ENCODE data around the gene STIP1.

Gene STIP1

DNA sequence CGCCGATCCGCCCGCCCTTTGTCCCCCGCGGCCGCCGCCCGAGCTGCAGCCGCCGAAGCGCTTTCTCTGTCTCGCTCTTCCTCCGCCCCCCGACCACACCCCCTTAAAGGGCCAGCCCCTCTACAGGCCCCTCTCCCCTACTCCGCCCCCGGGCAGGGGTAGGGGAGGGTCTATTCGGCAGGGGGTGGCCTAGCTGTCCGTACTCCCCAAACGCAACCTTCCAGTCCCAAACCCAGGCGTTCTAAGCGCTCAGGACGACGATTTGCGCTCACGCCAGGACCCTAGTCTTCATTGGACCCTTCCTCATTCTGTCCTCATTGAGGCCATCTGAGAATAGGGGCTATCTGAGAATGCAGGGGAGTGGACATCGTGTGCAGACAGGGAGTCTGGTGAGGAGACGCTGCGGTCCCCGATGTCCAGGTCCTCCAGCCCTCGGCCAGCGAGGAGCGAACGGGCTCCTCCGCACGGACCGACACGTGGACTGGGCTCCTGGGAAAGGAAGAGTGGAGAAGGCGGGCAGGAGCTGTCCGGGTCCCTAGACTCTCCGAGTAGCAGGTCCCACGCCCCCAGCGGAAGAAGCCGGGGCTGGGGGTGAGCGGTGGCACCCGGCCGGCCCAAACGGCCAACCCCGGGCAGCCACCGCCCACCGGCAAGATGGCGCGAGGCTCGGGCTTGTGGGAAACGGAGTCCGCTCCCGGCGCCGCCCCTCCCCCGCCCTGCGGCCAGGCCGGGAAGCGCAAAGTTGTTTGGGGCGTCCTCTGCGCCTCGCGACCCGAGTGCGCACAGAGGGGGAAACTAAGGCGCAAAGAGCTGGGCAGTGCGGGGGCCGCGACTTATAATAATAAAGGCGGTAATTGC is 61.1 kb downstream of the STIP1 start, which contains the start of gene PPP1R14B:
Gene PPP1R14B, minus strand, starts transcription at position 73 of the 858 bp plus-strand sequence. CDS start 270 bp downstream, outside the sequence.
- H3K36me3 ChIP-seq (ENCODE audit: control insufficient read depth, insufficient read depth, low read length): peaks cover 11% of the 10 kb centered on the region; the same call in 1 of the 2 replicates
- no peak for DNase-seq (ENCODE audit: low read depth, low spot score)
- no peak within 1 kb of the TSS for H3K27ac ChIP-seq (ENCODE audit: low read length)
- no CpG with 5 or more reads among the region's 74 CpGs for WGBS (ENCODE audit: insufficient coverage, insufficient read length)
- H3K9me3 ChIP-seq (ENCODE audit: control insufficient read depth, insufficient read depth, low read length): no peaks in the 10 kb centered on the region
- peaks cover 16% of the 10 kb centered on the region for H3K4me1 ChIP-seq (ENCODE audit: control insufficient read depth, insufficient read depth, low read length)
- peak within 1 kb of the TSS; percentile 87 for H3K4me3 ChIP-seq (ENCODE audit: low read length)
- H3K27me3 ChIP-seq (ENCODE audit: control insufficient read depth, insufficient read depth, low read length): no peaks in the 10 kb centered on the region

DNA sequence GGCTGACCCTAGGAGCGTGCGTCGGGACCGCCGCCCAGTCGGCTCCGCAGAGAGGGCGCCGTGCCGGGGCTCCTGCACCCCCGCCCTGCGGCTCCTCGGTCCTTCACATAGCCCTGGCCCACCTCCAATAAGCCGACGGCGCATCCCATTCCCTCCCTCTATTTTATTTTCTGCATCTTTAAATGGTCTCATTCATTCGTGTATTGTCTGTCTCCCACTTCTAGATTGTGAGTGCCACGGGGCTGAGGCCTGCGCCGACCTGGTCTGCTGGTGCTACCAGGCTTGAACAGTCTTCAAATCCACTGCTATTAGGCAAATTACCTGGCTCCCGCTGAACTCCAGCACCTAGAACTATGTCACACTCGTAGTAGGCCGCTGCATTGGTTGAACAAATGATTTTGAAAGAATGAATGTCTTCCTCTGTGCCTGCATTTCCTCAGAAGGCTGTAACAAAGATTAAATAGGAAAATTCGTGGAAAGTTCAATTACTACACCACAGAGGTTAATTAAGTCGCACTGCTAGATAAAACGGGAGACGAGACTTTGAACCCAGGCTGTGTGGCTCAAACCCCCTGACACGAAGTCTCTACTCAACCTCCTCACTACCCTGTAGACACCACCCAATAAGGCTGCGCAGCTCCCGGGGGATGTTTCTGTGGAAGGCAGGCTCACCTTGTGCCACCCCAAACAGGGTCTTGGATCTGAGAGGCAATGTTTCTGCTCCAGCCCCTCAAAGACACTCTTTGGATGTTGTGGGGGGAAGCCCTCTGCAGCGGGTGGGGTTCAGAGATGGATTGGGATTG is 62.0 kb downstream of the STIP1 start:
- H3K27ac ChIP-seq (ENCODE audit: low read length): no peak overlapping the region
- no CpG with 5 or more reads among the region's 31 CpGs for WGBS (ENCODE audit: insufficient coverage, insufficient read length)
- H3K27me3 ChIP-seq (ENCODE audit: control insufficient read depth, insufficient read depth, low read length): no peaks in the 10 kb centered on the region
- peaks cover 20% of the 10 kb centered on the region for H3K4me1 ChIP-seq (ENCODE audit: control insufficient read depth, insufficient read depth, low read length)
- peak overlapping the region; percentile 87; the same call in 1 of the 2 replicates for H3K4me3 ChIP-seq (ENCODE audit: low read length)
- no peaks in the 10 kb centered on the region for H3K9me3 ChIP-seq (ENCODE audit: control insufficient read depth, insufficient read depth, low read length)
- no peak for DNase-seq (ENCODE audit: low read depth, low spot score)
- H3K36me3 ChIP-seq (ENCODE audit: control insufficient read depth, insufficient read depth, low read length): peaks cover 11% of the 10 kb centered on the region; the same call in 1 of the 2 replicates

DNA sequence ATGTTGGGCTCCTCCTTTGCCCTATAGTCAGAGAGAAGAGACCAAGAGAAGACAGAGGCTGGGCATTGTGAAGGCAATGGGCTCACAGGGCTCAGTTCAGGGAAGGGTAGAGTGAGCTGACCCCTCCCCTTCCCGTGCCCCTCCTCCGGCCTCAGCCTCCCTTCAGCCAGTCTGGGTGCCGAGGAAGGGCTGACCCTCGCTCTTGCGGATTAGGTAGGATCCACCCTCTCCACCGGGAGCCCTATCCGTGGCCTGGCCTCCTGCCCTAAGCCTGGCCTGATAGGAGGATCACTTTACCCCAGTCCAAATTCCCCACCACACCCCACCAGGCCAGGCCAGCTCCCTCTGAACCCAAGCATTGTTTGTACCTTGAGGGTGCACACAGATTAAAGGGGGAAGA is 62.6 kb downstream of the STIP1 start:
- Histone ChIP-seq H3K9me3 (ENCODE audit: control insufficient read depth, insufficient read depth, low read length) (no peaks in the 10 kb centered on the region), H3K4me3 (ENCODE audit: low read length) (no peak overlapping the region), H3K27ac (ENCODE audit: low read length) (no peak overlapping the region), H3K36me3 (ENCODE audit: control insufficient read depth, insufficient read depth, low read length) (peaks cover 7% of the 10 kb centered on the region; the same call in 1 of the 2 replicates), H3K27me3 (ENCODE audit: control insufficient read depth, insufficient read depth, low read length) (no peaks in the 10 kb centered on the region), H3K4me1 (ENCODE audit: control insufficient read depth, insufficient read depth, low read length) (peaks cover 20% of the 10 kb centered on the region)
- no CpG with 5 or more reads among the region's 7 CpGs for WGBS (ENCODE audit: insufficient coverage, insufficient read length)
- no peak for DNase-seq (ENCODE audit: low read depth, low spot score)

DNA sequence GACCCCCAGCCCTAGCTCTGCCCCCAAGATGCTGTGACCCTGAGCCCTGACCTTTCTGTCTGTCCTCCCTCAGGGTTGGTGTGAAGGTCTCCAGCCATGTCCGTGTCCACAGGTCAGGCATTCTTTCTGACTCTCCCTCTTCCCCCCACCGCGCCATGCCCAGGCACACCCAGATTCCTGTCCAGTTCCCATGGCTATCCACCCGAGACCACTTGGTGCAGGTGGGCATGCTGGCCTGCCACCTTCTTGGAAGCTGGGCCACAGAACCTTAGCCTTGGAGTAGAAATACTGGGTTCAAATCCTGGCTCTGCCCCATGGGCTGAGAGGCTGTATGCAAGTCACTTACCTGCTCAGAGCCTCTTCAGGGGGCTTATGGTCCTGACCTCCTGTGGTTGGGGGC is 63.1 kb downstream of the STIP1 start:
- H3K4me1 ChIP-seq (ENCODE audit: control insufficient read depth, insufficient read depth, low read length): peaks cover 20% of the 10 kb centered on the region
- peak overlapping the region; percentile 36 for H3K27ac ChIP-seq (ENCODE audit: low read length)
- H3K27me3 ChIP-seq (ENCODE audit: control insufficient read depth, insufficient read depth, low read length): no peaks in the 10 kb centered on the region
- no CpG with 5 or more reads among the region's 4 CpGs for WGBS (ENCODE audit: insufficient coverage, insufficient read length)
- no peaks in the 10 kb centered on the region for H3K9me3 ChIP-seq (ENCODE audit: control insufficient read depth, insufficient read depth, low read length)
- no peak overlapping the region for H3K4me3 ChIP-seq (ENCODE audit: low read length)
- peaks cover 4% of the 10 kb centered on the region; the same call in 1 of the 2 replicates for H3K36me3 ChIP-seq (ENCODE audit: control insufficient read depth, insufficient read depth, low read length)
- DNase-seq (ENCODE audit: low read depth, low spot score): no peak

DNA sequence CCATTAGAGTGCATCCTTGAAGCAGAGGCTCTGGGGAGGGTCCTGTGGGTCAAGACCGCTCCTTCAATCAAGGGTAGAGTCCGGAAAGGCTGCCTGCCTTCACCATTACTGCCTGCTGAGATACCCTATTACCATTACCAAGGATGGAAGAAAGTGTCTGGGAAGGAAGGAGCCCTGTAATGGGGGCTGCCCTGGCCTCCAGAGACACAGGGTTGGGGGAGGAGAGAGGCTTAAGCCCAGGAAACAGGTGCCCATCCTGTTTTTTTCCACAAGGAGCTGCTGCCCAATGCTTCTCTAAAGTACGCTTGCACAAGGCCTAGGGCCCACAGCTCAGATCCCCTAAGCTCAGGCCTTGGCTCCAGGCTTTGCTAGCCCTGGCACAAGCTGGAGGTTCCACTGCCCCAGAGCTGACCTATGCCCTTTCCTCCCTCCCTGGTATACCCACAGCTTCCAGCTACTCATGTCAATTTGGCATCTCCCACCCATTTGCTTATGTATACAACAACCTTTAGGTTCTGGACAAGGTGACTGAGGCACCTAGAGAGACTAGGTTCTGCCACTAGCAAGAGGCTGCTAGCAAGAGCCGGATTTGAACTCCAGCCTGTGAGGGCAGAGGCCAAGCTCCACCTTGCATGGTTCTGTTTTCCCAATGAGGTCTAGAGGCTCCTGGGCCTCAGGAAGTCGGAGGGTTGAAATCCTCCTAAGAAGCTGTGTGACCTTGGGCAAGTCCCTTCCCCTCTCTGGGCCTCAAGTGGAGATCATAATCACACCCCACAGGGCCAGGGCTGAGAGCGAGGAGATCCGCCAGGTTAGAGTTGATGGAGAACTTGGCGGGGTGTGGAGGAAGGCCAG is 63.8 kb downstream of the STIP1 start:
- no peak overlapping the region for H3K4me3 ChIP-seq (ENCODE audit: low read length)
- no CpG with 5 or more reads among the region's 8 CpGs for WGBS (ENCODE audit: insufficient coverage, insufficient read length)

DNA sequence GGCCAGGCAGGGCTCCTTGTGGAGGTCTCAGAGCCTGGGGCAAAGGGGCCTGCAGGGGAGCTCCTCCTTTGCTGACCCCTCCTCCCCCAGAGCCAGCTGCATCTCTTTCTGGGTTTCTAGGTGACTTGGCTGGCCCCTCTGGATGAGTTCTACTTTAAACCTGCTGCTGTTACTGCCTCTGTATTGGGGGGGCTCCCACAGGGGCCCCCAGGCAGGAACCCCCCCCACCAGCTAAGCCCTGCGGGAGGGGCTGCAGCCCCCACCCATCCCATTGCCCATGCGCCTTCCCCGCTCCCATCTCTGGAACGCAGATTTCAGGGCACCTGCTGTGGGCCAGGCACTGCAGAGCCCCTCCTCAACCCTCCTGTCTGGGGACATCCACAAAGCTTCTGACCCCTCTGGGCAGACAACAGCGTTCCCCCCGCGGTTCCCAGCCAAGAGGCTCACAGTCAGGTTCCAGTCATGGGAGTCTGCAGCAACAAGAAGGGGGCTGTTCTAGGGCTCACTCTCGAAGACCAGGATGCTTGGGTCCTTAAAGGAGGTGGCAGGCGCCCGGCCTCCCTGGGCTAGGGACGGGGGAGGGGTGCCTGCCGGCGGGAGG is 64.5 kb downstream of the STIP1 start:
- Histone ChIP-seq H3K27ac (ENCODE audit: low read length) (no peak overlapping the region), H3K4me1 (ENCODE audit: control insufficient read depth, insufficient read depth, low read length) (peaks cover 17% of the 10 kb centered on the region)
- no CpG with 5 or more reads among the region's 13 CpGs for WGBS (ENCODE audit: insufficient coverage, insufficient read length)

More for the DNA sequence above, 63.8 kb downstream of the STIP1 start:
- no peaks in the 10 kb centered on the region for H3K9me3 ChIP-seq (ENCODE audit: control insufficient read depth, insufficient read depth, low read length)
- peaks cover 20% of the 10 kb centered on the region for H3K4me1 ChIP-seq (ENCODE audit: control insufficient read depth, insufficient read depth, low read length)
- no peaks in the 10 kb centered on the region for H3K27me3 ChIP-seq (ENCODE audit: control insufficient read depth, insufficient read depth, low read length)
- DNase-seq (ENCODE audit: low read depth, low spot score): no peak
- H3K36me3 ChIP-seq (ENCODE audit: control insufficient read depth, insufficient read depth, low read length): peaks cover 9% of the 10 kb centered on the region
- peak overlapping the region; percentile 36 for H3K27ac ChIP-seq (ENCODE audit: low read length)

DNA sequence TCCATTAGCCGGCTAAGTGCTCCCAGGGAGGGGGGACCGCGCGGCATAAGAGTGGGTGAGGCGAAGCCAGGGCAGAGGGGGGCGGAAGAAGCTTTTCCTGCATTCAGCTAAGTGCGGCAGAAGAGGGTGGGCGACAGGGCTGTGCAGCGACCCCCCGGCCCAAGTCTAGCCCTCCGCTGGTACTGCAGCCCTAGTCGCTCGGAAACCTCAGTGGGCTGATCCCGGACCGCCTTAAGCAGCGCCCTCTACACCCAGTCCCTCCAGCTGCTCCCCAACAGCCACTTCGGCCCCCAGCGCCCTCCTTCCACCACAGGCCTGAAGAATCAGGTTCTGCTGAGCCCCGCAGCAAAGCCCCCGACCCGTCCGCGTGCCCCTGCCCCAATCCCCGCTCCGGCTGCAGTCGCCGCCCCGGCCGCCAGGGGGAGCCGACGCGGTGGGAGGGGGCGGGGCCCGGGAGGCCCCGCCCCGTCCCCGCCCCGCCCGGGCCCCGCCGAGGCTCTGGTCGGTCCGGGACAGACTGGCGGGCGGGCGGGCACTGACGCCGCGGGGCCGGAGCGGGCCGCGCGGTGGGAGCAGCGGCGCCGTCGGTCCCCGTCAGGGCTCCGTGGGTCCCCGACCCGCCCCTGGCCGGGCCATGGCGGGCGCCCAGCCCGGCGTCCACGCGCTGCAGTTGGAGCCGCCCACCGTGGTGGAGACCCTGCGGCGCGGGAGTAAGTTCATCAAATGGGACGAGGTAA is 65.2 kb downstream of the STIP1 start, which contains the start of gene PLCB3:
Gene PLCB3, plus strand, starts transcription at position 515 of the 737 bp plus-strand sequence. Its CDS starts 120 bp downstream, at position 635.
- Histone ChIP-seq H3K36me3 (ENCODE audit: control insufficient read depth, insufficient read depth, low read length) (peaks cover 19% of the 10 kb centered on the region), H3K27ac (ENCODE audit: low read length) (no peak within 1 kb of the TSS), H3K9me3 (ENCODE audit: control insufficient read depth, insufficient read depth, low read length) (no peaks in the 10 kb centered on the region), H3K4me1 (ENCODE audit: control insufficient read depth, insufficient read depth, low read length) (peaks cover 17% of the 10 kb centered on the region), H3K27me3 (ENCODE audit: control insufficient read depth, insufficient read depth, low read length) (no peaks in the 10 kb centered on the region), H3K4me3 (ENCODE audit: low read length) (peak within 1 kb of the TSS; percentile 84; the same call in 1 of the 2 replicates)
- DNase-seq (ENCODE audit: low read depth, low spot score): no peak
- no CpG with 5 or more reads among the region's 75 CpGs for WGBS (ENCODE audit: insufficient coverage, insufficient read length)

More for the DNA sequence above, 64.5 kb downstream of the STIP1 start:
- Histone ChIP-seq H3K9me3 (ENCODE audit: control insufficient read depth, insufficient read depth, low read length) (no peaks in the 10 kb centered on the region), H3K36me3 (ENCODE audit: control insufficient read depth, insufficient read depth, low read length) (peaks cover 12% of the 10 kb centered on the region), H3K27me3 (ENCODE audit: control insufficient read depth, insufficient read depth, low read length) (no peaks in the 10 kb centered on the region), H3K4me3 (ENCODE audit: low read length) (peak overlapping the region; percentile 50; the same call in 1 of the 2 replicates)
- DNase-seq (ENCODE audit: low read depth, low spot score): no peak

DNA sequence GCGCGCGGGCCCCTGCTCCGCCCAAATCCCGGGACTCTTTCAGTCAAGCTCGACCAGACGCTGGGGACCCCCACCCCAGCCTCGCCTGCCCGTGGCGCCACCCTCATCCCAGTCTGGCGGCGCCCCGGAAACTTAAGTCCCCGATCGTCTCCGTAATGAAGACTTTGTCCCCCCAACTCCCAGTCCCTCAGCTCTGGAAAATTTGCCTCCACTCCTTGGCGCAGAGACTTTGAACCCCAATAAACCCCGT is 65.7 kb downstream of the STIP1 start:
- Histone ChIP-seq H3K36me3 (ENCODE audit: control insufficient read depth, insufficient read depth, low read length) (peaks cover 24% of the 10 kb centered on the region), H3K4me3 (ENCODE audit: low read length) (peak overlapping the region; percentile 84; the same call in 1 of the 2 replicates), H3K27me3 (ENCODE audit: control insufficient read depth, insufficient read depth, low read length) (no peaks in the 10 kb centered on the region), H3K9me3 (ENCODE audit: control insufficient read depth, insufficient read depth, low read length) (no peaks in the 10 kb centered on the region), H3K4me1 (ENCODE audit: control insufficient read depth, insufficient read depth, low read length) (peaks cover 17% of the 10 kb centered on the region), H3K27ac (ENCODE audit: low read length) (no peak overlapping the region)
- no CpG with 5 or more reads among the region's 18 CpGs for WGBS (ENCODE audit: insufficient coverage, insufficient read length)
- no peak for DNase-seq (ENCODE audit: low read depth, low spot score)
